Keratinocyte (primary cell): ENCODE results near the gene FAM83G.

Experiments used
- CTCF ChIP-seq, 3 experiments: IDR thresholded peaks in 1 of 3; conservative IDR thresholded peaks in 1 of 3; optimal IDR thresholded peaks in 1 of 3; 2 replicates in 2 of 3; 3 replicates in 1 of 3; pipeline versions ENCODE3 to v1.5.1; 2011; ENCODE audit warnings: low read length in 3 of 3, mild to moderate bottlenecking in 3 of 3, moderate library complexity in 2 of 3, control low read depth in 1 of 3, inconsistent platforms in 1 of 3; ENCODE audit not compliant: insufficient read depth in 2 of 3; ENCODE audit errors: extremely low read depth in 1 of 3
- EZH2 ChIP-seq: IDR thresholded peaks from one replicate; pipeline ENCODE4 v1.6.1; 2012; ENCODE audit warnings: inconsistent platforms, mild to moderate bottlenecking, low read length, moderate library complexity

GRCh38 chr17:18964550-18964949, 40.0 kb downstream of the FAM83G start:
- TF ChIP-seq CTCF (optimal IDR thresholded peaks at IDR 0.05 in 1 of 3, IDR thresholded peaks at IDR 0.05 in 1 of 3, conservative IDR thresholded peaks at IDR 0.05 in 1 of 3; ENCODE audit: extremely low read depth in 1 of 3, insufficient read depth in 2 of 3, low read length in 3 of 3), result no peak
- TF ChIP-seq EZH2, result no peak
